Activated CD4-positive, alpha-beta T cell treated with anti-CD3 and anti-CD28 coated beads, Interleukin-2, Interleukin-6, amounts not matched to agents 100 ng/mL and 50 ng/mL, durations not matched to agents 16 hours and 8 hours (primary cell): ENCODE results near the gene GSTCD.
A peak's percentile ranks its signal among the peaks of the same experiment; 100 is the strongest.
"Not testable (repeated sequence)": the region's sequence is repeated elsewhere in the genome, so short reads cannot be mapped to it uniquely, and the experiment has no call there.

ENCODE experiments used
- DNase-seq: peaks from one replicate; pipeline ENCODE4 v3.0.0-alpha.2; 2020

The GSTCD gene, protein sequence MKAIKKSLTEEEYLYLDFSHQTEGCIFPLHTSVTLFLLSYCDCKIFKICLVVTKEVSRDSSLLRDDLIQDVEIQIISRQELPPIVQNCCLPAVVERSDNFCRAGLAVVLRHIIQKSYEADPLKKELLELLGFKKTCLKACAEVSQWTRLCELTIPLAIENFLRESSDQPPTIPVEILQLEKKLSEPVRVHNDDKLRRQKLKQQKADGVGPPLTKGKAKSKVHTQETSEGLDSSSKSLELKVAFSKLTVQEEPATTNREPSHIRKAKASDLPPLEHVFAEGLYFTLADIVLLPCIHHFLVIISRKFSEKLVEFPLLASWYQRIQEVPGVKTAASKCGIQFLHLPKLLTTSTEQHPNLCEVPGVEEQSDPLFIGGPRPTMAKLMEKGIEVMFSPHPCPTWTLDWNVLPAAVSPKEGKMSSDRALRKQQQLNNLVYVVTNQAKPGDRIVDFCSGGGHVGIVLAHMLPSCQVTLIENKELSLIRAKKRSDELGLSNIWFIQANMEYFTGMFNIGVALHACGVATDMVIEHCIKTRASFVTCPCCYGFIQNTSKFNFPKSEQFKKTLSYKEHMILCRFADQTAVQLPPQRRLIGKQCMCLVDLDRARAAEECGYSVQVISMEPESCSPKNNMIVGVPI

GRCh38 chr4:105708181-105709080 lies at the start of gene GSTCD, which contains the start of gene INTS12:
Gene GSTCD, plus strand, starts transcription at chr4:105708784. Its CDS starts 8,830 bp downstream, at chr4:105717614.
Gene INTS12, minus strand, starts transcription at chr4:105708689. Its CDS starts 8,684 bp downstream, at chr4:105700005.
- peak; percentile 93 for DNase-seq

GRCh38 chr4:105659190-105659589 lies 49.4 kb upstream of the GSTCD start:
- DNase-seq = no peak

GRCh38 chr4:105661028-105661427 lies 47.6 kb upstream of the GSTCD start:
- no peak for DNase-seq

- no peak for DNase-seq
Measured at GRCh38 chr4:105662935-105663675, 45.5 kb upstream of the GSTCD start.

- no peak for DNase-seq
Measured at GRCh38 chr4:105666693-105667092, 41.9 kb upstream of the GSTCD start.

- no peak for DNase-seq
Measured at GRCh38 chr4:105670684-105671083, 37.9 kb upstream of the GSTCD start.

DNA sequence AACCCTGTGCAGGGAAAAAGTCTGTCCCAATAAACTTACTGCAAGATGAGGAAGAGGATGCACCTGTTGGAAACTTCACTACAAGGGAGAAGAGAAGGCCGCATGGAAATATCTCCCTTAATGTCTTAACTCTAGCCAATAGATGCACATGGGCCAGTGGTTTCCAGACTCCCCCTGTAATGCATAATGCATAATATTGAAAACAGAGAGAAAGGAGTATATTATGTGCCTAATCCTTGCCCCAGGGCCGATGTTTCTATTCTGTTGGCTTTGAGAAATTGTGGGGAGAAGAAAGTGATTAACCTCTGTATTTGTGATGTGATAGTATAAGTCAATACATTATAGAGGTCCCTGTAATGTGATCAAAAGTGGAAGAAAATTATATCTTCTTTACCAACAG lies 37.3 kb upstream of the GSTCD start:
- no peak for DNase-seq

- no peak for DNase-seq
Measured at GRCh38 chr4:105674011-105674410, 34.6 kb upstream of the GSTCD start.

GRCh38 chr4:105677709-105678108 lies 30.9 kb upstream of the GSTCD start:
- no peak for DNase-seq

DNA sequence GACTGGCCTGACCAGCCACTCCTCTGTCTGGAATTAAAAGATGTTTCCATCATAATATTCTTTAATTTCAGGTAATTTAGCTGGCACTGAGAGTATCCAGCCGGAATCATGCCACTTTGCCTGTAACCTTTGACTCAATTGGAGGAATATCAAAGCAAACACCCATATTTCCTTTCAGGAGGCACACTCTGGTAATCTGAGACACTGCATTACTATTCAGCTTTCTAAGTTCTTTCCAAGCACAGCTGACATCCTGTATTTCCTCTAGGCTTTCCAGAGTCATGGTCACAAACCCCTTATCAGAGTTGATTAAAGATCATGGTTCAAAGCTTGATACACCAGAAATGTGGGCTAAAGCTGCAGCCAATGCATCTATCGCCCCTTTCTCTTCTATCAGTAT lies 29.4 kb upstream of the GSTCD start:
- no peak for DNase-seq

DNA sequence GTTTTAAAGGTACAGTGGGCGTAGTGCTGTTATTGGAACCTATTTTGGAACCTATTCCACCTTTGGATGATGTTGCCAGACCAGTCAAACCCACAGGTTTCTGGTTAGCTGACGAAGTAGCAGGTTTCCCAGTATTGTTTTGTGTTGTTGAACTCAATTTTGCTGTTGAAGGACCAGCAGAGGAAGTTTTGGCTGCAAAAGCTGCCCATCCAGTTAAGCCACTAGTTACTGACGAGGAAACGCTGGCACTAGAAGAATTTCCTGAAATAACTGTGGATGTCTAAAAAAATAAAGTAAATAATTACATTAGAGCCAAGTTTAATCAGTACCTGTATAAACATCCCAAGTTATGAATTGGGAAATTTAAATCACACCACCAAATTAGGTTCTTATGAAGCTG lies 25.5 kb upstream of the GSTCD start:
- no peak for DNase-seq

GRCh38 chr4:105686571-105686970 lies 22.0 kb upstream of the GSTCD start:
- DNase-seq = no peak

DNA sequence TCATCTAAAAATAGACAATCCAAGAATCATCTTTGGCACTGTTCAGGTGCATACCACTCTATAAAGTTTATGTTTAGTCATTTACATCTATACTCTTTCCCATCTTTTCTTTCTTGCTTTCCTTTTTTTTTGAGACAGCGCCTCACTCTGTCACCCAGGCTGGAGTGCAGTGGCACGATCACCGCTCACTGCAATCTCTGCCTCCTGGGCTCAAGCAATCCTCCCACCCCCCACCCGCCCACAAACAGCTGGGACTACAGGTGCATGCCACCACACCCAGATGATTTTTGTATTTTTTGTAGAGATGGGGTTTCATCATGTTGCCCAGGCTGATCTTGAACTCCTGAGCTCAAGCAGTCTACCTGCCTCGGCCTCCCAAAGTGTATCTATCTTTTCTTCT lies 13.8 kb upstream of the GSTCD start:
- not testable (repeated sequence) for DNase-seq

DNA sequence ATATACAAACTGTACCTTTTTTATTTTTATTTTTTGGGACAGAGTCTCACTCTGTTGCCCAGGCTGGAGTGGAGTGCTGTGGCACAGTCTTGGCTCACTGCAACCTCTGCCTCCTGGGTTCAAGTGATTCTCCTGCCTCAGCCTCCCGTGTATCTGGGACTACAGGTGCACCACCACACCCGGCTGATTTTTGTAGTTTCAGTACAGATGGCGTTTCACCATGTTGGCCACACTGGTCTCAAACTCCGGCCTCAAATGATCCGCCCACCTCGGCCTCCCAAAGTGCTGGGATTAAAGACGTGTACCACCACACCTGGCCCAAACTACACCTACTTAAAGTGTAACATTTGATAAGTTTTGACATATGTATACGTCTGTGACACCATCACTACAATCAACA lies 12.8 kb upstream of the GSTCD start:
- not testable (repeated sequence) for DNase-seq

- no peak for DNase-seq
Measured at GRCh38 chr4:105698607-105699006, 10.0 kb upstream of the GSTCD start.

DNA sequence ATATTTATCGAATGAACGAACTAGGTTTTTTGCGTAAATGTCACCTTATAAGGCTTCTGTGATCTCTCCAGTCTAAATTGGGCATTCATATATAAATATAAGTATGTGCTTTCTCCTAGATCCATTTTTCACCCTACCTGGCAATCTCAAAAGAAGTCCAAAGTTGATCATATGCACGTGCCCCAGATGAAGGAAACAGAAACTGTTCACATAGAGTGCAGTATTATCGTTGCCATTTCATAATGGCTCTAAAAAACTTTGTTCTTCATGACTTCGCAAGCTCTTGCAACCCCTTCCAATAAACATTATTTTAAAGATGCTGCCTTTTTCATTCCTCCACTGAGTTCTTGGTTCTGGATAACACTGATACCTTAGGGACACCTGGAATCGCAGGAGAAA lies 803 bp upstream of the GSTCD start:
- peak; percentile 1 for DNase-seq

DNA sequence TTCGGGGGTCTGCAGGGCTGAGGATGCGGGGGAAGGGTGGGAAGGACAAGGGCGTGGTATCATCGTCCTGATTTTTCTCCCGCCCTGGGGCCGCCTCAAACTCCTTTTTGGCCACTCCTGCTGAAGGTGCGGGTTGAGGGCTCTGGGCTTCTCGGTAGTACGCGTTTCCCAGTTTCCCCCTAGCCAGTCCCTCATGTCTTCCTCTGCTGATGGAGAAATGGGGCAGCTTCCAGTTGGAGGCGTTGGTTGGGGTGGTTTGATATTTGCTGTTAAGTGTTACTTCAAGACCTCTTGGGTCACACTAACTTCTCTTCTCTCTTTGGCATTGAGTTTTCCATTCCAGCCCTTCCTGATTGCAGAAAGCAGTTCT lies 482 bp downstream of the GSTCD start:
- peak; percentile 18 for DNase-seq

DNA sequence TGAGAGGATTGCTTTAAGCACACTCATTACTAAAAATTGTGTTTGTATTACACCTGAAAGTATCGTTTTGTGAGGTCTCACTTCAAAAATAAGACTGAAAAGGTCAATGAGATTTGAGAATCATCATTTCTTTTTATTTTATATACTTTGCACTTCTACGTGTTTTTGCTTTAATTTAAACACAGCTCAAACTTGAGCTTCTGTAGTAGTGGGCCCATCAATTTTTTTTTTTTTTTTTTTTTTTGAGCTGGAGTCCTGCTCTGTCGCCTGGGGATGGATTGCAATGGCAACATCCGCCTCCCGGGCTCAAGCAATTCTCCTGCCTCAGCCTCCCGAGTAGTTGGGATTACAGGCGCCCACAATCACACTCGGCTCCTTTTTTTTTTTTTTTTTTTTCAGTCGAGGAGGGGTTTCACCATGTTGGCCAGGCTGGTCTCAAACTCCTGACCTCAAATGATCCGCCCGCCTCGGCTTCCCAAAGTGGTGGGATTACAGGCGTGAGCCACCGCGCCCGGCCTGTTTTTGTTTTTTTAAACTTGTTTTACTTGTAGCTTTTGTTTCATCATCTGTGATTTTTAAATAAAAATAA lies 1.5 kb downstream of the GSTCD start:
- DNase-seq = no peak

GRCh38 chr4:105710678-105711077 lies 2.1 kb downstream of the GSTCD start:
- DNase-seq = no peak

DNA sequence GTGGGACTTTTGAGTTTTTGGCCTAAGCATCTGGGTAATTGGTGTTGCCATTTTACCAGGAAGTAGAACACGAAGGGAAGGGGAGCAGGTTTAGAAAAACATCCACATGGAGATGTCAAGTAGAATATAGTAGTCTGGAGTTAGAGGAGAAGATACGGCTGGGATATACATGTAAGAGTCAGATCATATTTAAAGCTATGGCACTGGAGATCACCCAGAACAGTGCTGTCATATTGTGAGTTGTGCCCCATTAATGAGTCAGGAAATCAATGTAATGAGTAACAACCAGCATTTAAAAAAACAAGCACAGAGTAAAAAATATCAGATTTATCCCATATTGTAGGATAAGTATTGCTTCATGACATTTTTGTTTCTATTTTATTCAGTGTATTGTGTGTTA lies 4.2 kb downstream of the GSTCD start:
- no peak for DNase-seq

DNA sequence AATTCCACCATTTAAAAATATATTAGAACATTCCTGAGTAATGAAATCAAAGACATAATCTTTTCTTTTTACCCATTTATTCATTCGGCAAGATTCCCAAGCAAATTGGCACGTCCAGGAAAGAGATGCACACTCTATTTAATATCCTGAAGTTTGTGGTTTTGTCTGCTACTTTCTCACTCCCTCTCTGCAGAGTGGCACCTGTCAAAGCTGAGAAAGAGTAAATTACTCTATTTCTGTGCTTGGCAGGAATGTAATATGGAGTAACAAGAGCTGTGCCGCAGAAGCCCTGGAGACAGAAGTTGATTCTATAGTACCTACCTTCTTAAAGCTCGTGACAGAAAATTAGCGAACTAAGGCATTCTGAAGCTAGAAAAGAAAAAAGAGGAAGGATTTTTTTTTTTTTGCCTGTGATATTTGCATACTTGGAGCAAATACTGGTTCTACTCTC lies 5.5 kb downstream of the GSTCD start:
- no peak for DNase-seq

GRCh38 chr4:105714932-105715331 lies 6.3 kb downstream of the GSTCD start:
- DNase-seq = no peak
